Ecto neural progenitor cell (in vitro differentiated cells): Measurements from ENCODE around the gene NPHP4.

ENCODE experiments used
- DNase-seq: peaks from one replicate; pipeline ENCODE4 v3.0.0-alpha.2; 2018; ENCODE audit warnings: low spot score

The NPHP4 gene

DNA sequence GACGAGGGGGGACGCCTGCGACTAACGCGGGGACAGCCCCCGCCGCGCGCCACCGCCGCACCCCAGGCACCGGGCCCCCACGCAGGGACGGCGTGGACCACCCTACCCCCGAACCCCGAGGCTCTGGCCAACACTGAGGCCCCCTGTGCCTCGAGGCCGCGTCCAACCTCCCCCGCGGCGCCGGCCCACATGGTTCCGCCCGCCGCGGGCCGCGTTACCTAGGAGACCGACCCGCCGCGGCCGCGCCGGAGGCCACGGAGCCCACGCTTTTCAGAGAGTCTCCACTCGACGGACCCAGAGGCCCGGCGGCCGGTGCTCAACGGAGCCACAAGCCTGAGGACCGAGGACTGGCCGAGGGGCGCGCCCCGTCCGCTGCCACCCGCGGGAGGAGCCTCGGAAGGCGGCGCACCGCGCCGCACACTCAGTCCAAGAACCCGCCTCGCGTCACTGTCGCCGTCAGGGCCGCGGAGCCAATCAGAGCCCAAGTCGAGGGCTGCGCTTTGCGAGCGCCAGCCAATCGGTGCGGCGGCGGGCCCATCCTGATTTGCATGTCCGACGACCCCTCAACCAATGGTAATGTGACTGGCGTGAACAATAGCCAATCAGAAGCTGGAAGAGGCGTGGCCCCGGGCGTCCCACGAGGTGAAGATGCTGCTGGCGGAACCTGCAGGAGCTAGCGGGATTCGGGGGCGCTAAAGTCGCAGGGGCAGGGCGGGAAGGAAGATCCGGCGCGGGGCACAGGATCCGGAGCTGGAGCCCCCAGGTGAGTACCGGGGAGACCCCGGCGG, at the start of gene NPHP4:
NPHP4 (minus strand) TSS at position 400 of the 788 bp plus-strand sequence. CDS start 6,136 bp downstream, outside the sequence.
- peak; percentile 100 for DNase-seq

DNA sequence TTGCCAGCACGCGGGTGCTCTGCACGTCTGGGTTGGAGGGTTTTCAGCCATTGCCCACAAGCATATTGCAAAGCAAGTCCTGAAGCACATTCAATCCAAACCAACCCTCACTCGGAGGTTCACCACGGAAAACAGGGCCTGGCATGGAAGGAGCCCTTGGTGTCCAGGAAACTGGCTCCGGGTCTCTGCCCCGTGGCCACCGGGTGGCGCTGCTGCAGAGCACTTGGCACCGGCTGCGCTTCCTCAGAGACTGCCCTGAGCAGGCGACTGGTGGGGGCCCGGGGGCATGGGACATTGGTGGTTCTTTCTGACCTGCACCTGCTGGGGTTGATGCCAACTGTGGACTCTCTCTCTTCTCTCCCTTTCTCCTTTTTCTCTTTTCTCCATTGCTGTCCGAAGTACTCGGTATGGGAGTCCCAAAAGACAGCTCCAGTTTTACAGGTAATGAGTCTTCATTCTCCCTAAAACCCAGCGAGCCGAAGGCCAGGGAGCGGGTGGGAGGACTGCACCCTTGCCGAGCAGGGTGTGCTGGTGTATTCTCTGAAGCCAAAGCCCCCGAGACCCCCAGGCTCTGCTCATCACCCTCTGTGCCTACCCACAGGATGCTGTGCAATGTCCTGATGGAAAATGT, 49.3 kb upstream of the NPHP4 start:
- peak; percentile 78 for DNase-seq

DNA sequence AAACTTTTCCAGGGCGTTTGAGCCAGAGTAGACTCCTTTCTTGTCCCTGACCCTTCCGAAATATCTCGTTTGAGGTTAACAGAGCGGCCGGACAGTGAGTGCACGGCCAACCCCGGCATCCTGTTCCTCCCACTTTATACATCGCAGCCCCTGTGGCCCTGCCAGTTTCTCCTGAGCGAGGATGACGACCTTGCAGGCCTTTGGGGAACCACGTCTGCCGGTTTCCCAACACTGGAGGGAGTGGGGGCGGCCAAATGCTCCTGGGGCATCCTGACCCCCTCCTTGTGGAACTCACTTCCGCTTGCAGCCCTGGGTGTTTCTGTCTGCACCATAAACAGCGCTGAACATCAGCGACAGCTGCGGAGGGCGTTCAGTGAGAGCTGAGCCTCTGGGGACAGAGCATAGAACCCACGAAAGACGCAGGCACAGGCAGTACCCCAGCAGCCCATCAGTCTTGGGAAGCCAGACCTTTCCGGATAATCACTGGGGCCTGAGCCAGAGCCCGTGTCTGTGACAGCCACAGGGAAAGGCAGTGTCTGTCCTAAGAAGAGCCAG, 48.7 kb upstream of the NPHP4 start:
- DNase-seq: no peak

DNA sequence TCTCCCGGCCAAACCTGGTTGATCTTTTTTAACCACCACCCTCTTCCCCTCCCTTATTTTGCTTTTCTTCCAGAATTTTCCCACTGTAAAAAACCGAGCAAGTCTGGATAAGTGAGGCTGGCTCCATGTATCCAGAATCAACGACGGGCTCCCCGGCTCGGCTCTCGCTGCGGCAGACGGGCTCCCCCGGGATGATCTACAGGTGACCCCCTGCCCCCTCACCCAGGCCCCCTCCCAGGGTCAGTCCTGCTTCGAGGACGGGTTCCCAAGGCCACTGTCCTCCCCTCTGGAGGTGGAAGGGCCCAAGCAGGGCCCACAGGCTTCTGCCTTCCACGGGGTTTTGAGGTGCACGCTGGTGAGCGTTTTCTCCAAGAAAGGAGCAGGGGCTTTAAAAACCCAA, 48.2 kb upstream of the NPHP4 start:
- DNase-seq: no peak

DNA sequence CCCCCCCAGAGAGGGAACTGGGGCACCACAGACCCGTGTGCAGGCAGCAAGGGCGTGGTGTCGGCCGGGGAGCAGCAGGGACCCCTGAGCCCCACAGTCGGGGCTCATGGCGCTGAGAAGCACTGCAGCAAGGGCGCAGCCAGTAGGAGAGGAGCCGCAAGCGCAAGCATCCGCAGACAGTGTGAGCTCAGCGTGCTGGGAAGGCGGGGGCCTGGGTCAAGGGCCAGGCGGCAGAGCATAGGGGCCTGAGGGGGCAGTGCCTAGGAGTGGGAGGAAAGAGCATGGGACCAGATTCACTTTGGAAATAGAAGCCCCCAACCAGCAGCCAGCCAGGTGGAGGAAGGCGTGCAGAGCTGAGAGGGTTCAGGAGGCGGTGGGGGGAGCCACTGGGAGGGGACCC, 46.8 kb upstream of the NPHP4 start:
- no peak for DNase-seq

DNA sequence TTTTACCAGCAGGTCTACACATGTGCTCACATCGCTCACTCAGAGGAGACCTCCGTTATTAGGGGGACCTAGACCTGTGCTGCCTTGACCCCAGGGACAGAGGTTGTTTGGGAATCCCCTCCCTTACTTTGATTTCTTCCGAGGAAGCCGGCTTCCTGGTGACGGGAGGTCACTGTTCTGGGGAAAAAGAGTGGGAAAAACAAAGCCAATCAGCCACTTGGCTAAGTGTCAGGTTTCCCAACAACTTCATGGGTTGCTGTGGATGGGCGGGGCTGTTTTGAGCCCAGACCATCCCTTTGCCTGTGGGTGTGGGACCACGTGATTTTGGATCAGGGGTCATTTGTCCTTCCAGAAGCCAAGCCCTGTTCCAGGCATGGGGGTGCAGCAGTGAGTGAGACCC, 46.4 kb upstream of the NPHP4 start:
- DNase-seq: no peak

DNA sequence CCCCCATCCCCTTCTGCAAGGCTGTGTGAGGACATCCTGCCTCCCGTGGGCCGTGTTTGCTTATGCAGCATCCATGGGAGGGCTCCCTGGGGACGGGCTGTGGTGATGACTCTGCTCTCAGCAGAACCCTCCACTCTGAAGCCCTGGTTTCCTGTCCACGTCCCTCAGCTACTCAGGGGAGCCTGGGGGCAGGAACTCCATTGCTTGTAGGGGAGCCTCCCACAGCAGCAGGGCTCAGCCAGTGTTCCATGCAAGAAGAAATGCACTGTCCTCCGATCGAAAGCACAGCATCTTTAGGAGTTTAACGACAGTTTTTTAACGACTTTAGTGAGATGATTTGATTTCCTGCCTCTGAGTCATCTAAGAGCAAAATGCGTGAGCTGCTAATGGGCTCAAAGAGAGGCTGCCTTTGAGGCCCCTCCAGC, 45.1 kb upstream of the NPHP4 start:
- DNase-seq: no peak

DNA sequence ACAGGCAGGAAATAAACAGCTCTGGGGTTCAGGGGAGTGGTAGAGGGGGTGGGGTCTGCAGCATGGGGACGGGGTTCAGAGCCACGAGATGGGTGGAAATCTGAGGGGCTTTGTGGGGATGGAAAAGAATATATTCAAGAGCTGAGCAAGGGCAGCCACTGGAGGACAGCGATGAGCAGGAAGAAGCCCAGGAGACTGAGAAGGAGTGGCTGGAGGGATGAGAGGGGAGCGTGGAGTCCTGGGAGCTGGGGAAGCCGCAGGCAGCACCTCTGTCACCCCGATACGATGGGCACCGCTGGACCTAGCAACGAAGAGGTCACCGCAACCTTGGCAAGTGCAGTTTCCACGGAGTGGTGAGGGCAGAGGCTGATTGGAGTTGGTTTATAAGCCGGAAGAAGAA, 43.5 kb upstream of the NPHP4 start:
- no peak for DNase-seq

DNA sequence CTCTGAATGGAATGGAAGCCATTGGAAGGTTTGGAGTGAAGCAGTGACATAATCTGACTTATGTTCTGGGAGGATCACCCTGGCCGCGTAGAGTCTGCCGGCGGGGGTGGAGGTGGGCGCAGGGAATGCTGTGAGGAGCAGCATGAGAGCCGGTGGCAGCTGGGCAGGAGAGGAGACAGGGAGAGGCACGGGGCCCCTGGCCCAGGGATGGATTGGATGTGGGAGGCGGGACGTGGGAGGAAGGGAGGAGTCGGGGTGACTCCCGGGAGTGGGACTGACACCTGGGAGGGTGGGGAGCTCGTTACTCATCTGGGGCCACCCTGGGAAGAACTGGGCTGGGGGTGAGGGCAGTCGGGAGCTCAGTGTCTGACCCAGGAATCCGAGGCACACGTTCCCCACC, 43.1 kb upstream of the NPHP4 start:
- no peak for DNase-seq

DNA sequence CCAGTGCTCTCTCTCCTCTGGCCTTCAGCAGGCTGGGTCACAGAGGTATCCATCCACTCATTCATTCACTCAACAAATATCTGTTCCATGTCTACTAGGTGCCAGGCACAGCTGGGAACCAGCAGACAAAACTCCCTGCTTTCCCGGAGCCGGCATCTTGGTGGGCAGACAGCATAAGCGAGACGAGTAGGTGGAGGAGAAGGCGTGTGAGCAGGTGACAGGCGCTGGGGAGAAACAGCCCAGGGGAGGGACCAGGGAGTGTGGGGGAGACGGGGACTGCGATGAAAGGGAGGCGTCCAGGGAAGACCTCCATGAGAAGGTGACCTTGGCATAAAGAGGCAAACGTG, 42.5 kb upstream of the NPHP4 start:
- no peak for DNase-seq

DNA sequence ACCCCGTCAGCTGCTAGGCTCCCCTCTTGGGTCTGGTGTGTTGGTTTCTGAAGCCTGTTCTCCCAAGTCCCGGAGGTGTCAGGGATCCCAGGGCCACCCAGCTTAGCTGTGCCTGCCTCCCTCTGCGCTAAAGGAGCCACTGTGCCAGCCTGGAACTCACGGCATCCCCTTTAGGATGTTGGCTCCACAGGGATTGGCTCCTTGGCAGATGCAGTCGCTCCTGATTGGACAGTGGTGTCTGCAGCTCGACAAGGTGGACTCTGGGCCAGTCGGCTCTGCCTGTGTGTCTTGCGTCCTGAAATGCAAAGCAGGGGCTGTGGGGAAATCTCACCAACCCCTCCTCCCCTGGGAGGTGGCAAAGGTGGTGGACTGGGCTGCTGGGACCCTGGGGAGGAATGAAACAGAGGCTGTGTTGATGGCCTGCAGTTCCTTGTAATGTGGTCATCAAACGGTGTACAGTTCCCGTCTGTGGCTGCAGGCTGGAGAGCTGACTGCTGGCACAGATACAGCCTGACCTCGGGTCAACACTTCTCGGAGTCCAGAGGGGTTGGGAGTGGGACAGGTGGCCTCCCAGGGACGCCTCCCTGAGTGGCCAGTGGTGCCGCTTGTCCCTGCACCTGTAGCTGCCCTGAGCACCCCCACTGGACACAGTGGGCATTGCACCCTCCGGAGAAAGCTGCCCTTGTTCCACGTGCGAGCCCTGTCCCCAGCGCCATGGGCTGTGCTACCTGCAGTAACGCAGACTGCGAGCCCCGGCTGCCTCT, 41.9 kb upstream of the NPHP4 start:
- DNase-seq: peak; percentile 83

DNA sequence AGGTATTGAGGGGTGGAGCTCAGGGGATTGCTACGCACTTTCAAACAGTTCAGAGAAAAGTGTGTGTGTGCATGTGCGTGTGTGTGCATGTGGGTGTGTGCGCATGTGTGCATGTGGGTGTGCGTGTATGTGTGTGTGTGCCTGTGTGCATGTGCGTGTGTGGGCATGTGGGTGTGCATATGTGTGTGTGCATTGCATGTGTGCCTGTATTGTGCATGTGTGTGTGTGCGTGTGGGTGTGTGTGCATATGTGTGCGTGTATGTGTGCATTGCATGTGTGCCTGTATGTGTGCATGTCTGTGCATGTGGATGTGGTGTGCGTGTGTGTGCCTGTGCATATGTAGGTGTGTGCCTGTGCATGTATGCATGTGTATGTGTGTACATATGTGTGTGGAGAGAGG, 40.9 kb upstream of the NPHP4 start:
- no peak for DNase-seq

DNA sequence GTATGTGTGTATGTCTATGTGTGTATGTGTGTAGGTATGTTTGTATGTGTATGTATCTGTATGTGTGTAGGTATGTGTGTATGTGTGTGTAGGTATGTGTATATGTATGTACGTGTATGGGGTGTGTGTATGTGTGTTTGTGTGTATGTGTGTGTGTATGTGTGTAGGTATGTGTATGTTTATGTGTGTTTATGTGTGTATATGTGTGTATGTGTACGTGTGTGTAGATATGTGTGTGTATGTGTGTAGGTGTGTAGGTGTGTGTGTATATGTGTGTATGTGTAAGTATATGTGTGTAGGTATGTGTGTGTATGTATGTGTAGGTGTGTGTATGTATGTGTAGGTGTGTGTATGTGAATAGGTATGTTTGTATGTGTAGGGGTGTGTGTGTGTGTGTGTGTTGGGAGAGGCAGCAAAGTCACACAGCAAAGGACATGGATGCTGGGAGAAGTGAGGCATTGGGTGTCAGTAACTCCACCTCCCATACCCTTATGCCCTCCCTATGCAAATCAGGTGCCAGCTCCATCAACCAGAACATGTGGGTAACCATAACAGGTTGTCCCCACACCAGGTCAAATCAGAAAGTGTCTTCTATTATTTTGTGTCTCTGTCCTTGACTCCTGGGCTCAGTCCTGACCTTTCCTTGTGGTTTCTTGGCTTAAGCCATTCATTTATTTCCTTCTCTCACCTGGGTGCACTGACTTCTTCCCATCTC, 38.5 kb upstream of the NPHP4 start:
- no peak for DNase-seq

DNA sequence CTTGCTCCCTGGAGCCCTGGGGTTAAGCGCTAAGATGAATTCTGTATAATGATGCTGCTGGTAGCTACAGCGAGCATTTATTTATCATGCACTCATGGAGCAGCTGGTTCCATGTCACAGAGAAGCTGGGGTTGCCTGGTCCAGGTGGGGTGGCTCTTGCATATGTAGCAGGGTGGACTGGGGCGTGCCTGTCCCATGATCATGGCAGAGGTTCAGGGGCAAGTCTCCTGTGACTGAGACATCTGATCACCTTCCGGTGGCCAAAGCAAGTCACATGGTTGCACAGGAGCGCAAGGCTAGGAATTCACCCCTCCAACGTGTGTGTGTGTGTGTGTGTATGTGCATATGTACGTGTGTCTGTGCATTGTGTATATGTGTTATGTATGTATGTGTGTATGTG, 37.9 kb upstream of the NPHP4 start:
- no peak for DNase-seq

DNA sequence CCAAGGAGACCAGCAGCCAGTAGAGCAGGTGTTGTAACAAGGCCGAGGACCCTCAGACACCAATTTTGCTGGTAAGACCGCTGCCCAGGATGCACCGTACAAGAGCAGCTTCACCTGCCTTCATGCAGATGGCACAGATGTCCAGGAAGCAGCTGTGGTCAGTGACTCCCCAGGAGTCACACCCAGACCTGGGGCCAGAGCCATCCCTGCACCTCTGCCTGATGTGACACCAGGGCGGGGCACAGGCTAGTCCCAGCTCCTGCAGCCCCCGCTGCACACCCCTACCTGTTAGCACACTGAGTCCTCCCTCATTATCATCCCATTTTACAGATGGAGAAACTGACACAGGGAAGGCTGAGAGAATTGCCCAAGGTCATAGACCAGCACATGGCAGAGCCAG, 37.1 kb upstream of the NPHP4 start:
- DNase-seq: no peak

DNA sequence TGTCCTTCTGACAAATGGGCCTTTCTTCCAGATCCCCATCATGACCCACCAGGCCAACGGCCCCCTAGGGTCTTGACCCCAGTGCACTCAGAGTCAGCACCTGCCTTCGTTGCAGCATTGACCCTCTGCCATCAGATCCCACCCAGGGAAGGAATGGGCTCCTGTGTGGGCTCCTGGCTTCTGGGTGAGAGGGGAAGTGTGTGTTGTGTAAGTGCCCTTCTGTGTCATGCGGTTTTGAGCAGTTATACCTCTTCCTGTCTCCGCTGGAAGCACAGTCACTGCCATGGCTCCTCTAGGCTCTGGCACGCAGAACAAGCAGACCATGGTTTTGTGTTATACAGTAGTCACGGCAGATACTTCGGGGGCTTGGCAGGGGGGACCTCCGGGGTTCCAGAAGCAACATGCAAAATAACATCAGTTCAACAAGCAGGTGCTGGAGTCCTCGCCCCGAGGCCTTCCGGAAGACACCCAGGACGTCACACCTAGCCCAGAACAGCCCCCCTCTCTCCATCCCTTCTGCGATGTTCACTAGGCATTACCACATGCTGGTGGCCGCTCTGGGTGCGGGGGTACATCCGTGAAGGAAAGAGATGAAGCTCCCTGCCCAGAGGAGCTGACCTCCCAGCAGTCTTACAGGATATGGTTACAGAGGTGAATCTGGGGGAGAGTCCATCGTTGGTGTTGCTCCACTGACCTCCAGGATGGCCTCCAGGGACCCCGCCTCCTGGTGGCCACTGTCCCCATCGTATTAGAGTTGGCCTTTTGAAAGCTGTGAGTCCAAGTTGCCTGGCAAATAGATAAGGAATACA, 36.0 kb upstream of the NPHP4 start:
- DNase-seq: no peak

DNA sequence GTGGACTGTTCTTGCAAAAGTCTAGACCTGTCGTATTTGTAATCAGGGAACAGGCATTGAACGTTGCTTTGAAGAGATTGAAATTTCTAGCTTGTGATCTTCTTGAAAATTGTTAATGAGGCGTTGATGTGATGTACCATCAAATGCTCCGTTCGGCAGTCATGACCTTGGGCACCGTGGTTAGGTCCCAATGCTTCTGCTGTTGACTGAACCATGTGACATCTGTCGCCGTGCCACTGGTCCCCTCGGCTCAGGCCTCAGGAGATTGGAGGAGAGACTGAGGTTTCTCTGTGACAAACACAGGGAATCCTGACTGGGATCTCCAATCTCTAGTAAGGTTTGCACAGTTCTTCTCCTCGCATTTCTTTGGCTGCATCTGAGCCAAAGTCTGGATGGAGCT, 35.4 kb upstream of the NPHP4 start:
- no peak for DNase-seq

DNA sequence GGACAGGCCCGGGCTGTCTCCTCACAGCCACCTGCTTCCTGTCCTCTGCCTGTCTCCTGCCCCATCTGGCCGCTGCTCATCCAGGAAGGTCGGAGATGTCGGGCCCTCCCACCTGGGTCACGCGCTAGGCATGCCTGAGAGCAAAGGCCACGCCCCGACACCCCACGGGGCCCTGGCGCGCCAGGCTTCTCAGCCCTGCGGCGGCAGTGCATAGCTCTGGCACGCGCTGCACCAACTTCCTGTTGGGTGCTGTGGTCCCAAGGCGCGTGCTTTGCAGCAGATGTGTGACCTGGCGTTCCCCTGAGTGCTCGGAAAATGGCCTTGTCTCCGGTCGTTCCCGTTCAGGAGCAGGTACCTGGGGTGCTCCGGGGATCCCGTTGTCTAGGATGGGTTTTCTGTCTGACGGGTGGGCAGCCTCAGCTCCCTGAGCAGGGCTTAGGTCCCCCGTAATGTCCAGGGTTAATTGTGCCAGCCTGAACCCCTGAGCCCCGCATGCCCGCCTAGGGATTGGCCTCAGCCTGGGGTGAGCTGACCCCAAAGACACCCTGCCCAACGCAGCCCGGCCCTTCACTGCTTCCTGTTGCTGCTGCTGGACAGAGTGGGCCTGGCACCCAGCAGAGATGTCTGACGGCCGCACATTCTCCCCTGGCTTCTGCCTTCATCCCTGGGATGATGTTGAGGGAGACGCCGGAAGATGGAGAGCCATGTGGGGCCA, 34.0 kb upstream of the NPHP4 start:
- peak; percentile 74 for DNase-seq

DNA sequence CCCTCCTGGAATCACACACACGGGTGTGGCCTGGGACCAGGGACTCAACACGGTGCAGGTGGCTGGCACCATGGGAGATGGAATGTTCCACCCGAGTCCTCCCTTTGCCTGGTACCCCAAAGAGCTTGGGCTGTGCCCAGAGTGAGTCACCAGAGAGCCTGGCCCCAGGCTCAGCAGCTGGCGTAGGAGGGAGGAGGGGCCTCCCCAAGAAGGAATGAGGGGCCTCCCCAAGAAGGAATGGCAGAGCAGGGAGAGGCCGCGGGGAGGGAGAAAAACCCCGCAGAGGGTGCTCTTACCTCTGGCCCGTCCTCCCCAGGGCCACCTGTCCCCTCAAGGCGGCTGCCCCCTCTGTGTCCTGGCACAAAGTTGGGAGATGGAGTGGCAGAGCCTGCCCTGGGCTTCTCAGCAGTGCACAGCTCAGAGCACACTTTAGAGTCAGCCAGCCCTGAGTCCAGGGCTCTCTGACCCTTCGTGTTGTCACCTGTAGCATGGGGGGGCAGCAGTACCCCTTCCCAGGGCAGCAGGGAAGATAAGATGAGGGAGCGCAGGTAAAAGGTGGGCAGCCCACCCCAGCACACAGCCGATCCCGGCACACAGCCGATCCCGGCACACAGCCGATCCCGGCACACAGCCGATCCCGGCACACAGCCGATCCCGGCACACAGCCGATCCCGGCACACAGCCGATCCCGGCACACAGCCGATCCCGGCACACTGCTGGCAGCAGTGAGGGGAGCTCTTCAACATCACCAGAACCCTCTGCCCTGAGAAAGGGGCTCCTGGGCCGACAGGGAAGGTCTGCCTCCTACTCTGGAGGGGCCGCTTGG, 33.3 kb upstream of the NPHP4 start:
- DNase-seq: no peak

DNA sequence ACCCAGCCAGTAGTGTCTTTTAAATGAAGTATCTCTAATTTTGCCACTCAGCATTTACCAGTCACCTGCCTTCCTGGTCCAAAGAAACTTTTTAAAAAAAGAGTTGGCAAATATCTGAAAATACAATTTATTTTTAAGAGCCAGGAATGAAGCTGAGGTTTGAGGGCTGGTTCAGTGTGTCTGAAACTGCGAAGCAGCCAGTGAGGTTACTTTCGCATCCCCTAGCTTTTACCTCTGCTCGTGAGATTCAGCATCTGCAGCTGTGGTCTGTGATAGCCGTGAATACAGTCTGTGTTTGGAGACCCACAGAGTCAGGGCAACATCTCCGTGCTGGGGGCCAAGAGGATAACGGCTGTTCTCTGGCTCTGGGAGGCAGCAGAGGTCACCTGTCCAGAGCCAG, 32.2 kb upstream of the NPHP4 start:
- DNase-seq: no peak
